Measurements from ENCODE around the gene PRR19. TPM values are rescaled to one million over a fixed set of nuclear protein-coding genes. Genes with fewer than 3 reads are reported as not detected.

The PRR19 gene
- total RNA-seq, 2 donors from 2014 or later: 1.4 to 2.7 TPM

- Histone ChIP-seq H3K9me3 (ENCODE audit: control insufficient read depth, low read length) (no peaks in the 10 kb centered on the region), H3K4me1 (ENCODE audit: control insufficient read depth, insufficient read depth, low read length) (peaks cover 10% of the 10 kb centered on the region), H3K4me3 (ENCODE audit: low read length) (no peak overlapping the region), H3K36me3 (ENCODE audit: control insufficient read depth, insufficient read depth, low read length) (peaks cover 40% of the 10 kb centered on the region), H3K27ac (ENCODE audit: low read depth, low read length) (no peak overlapping the region), H3K27me3 (ENCODE audit: control insufficient read depth, insufficient read depth, low read length, poor library complexity, severe bottlenecking) (no peaks in the 10 kb centered on the region), H3K9ac (ENCODE audit: extremely low read depth, low read length, poor library complexity, severe bottlenecking) (no peak overlapping the region)
- Mint-ChIP-seq H3K36me3 (ENCODE audit: low read depth) (peaks cover 19% of the 10 kb centered on the region), H3K4me1 (peaks cover 25% of the 10 kb centered on the region), H3K27ac (no peak overlapping the region), H3K9me3 (no peaks in the 10 kb centered on the region), H3K27me3 (ENCODE audit: insufficient read depth) (no peaks in the 10 kb centered on the region), H3K4me3 (peak overlapping the region; percentile 80)
- no peak for TF ChIP-seq CTCF (conservative IDR thresholded peaks at IDR 0.05)
- no peak for DNase-seq
- WGBS, 2 experiments (ENCODE audit: insufficient coverage in 1 of 2, insufficient read length in 1 of 2): 93% methylated on average over 3 to 6 of the region's 6 CpGs
These were observed 16.0 kb upstream of the PRR19 start for GRCh38 chr19:42285988-42286348.

- DNase-seq: peak; percentile 58
- no peak for TF ChIP-seq CTCF (conservative IDR thresholded peaks at IDR 0.05)
- Histone ChIP-seq H3K27me3 (ENCODE audit: control insufficient read depth, insufficient read depth, low read length, poor library complexity, severe bottlenecking) (no peaks in the 10 kb centered on the region), H3K27ac (ENCODE audit: low read depth, low read length) (no peak overlapping the region), H3K9ac (ENCODE audit: extremely low read depth, low read length, poor library complexity, severe bottlenecking) (no peak overlapping the region), H3K4me3 (ENCODE audit: low read length) (no peak overlapping the region), H3K36me3 (ENCODE audit: control insufficient read depth, insufficient read depth, low read length) (peaks cover 44% of the 10 kb centered on the region), H3K4me1 (ENCODE audit: control insufficient read depth, insufficient read depth, low read length) (peaks cover 10% of the 10 kb centered on the region), H3K9me3 (ENCODE audit: control insufficient read depth, low read length) (no peaks in the 10 kb centered on the region)
- Mint-ChIP-seq H3K4me3 (no peak overlapping the region), H3K27me3 (ENCODE audit: insufficient read depth) (no peaks in the 10 kb centered on the region), H3K9me3 (no peaks in the 10 kb centered on the region), H3K4me1 (peaks cover 24% of the 10 kb centered on the region), H3K36me3 (ENCODE audit: low read depth) (peaks cover 23% of the 10 kb centered on the region), H3K27ac (no peak overlapping the region)
- 91 to 96% methylated on average over 4 to 12 of the region's 13 CpGs for WGBS, 2 experiments (ENCODE audit: insufficient coverage in 1 of 2, insufficient read length in 1 of 2)
These were observed 15.4 kb upstream of the PRR19 start for GRCh38 chr19:42286349-42287016.

GRCh38 chr19:42287017-42287826 is 14.7 kb upstream of the PRR19 start:
- peaks cover 17% of the 10 kb centered on the region for H3K4me1 Mint-ChIP-seq
- Histone ChIP-seq H3K4me1 (ENCODE audit: control insufficient read depth, insufficient read depth, low read length) (peaks cover 4% of the 10 kb centered on the region), H3K36me3 (ENCODE audit: control insufficient read depth, insufficient read depth, low read length) (peaks cover 51% of the 10 kb centered on the region), H3K27ac (ENCODE audit: low read depth, low read length) (no peak overlapping the region), H3K4me3 (ENCODE audit: low read length) (no peak overlapping the region), H3K9ac (ENCODE audit: extremely low read depth, low read length, poor library complexity, severe bottlenecking) (no peak overlapping the region), H3K9me3 (ENCODE audit: control insufficient read depth, low read length) (no peaks in the 10 kb centered on the region), H3K27me3 (ENCODE audit: control insufficient read depth, insufficient read depth, low read length, poor library complexity, severe bottlenecking) (no peaks in the 10 kb centered on the region)
- H3K27ac Mint-ChIP-seq: no peak overlapping the region
- DNase-seq: no peak
- WGBS, 2 experiments (ENCODE audit: insufficient coverage in 1 of 2, insufficient read length in 1 of 2): 94 to 96% methylated on average over 22 to 30 of the region's 30 CpGs
- TF ChIP-seq CTCF (conservative IDR thresholded peaks at IDR 0.05): peak; percentile 44
- peaks cover 27% of the 10 kb centered on the region for H3K36me3 Mint-ChIP-seq (ENCODE audit: low read depth)
- no peaks in the 10 kb centered on the region for H3K9me3 Mint-ChIP-seq
- no peak overlapping the region for H3K4me3 Mint-ChIP-seq
- no peaks in the 10 kb centered on the region for H3K27me3 Mint-ChIP-seq (ENCODE audit: insufficient read depth)

Data from endodermal cell (in vitro differentiated cells).